GM21576 (cell line): ENCODE results near the gene TBC1D8.
"Not testable (repeated sequence)": the region's sequence is repeated elsewhere in the genome, so short reads cannot be mapped to it uniquely, and the experiment has no call there.

ENCODE experiments used
- ATAC-seq: cut with Tn5 transposase; IDR thresholded peaks from one replicate; pipeline ENCODE4 v1.9.1; 2021; ENCODE audit warnings: mild to moderate bottlenecking, moderate library complexity; ENCODE audit not compliant: unreplicated experiment

TBC1D8 gene

DNA sequence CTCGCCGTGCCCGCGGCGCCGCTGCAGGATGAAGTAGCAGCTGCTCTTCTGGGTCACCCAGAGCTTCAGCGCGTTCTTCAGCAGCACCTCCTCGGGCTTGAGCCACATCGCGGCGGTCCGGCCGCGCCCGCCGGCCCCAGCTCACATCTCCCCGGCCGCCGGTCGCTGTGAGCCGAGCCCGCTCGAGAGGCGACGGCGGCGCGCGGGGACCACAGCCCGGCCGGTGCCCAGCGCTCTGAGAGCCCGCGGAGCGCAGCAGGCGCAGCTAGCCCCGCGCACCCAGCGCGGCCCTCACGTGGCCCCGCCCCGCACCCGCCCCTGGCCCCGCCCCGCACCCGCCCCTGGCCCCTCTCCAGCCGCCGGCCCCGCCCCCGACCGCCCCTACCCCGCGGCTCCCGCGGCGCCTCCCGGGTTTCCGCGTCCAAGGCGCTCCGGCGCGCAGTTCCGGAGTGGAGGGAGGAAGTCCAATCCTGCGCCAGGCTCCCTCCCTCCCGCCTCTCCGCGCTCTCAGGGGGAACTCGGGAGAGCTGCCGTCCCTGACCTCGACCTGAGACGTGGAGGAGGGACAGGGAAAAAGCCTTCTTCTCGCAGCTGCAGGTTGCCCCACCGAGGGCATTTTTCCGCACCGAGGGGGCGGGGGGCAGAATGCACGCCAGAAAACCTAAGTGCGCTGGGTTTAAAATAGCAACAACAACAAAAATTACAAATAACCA is at the start of gene TBC1D8:
Gene TBC1D8 (minus strand): TSS at position 237 of the 713 bp plus-strand sequence. CDS start 129 bp downstream, at position 108.
- ATAC-seq = peak; percentile 71

DNA sequence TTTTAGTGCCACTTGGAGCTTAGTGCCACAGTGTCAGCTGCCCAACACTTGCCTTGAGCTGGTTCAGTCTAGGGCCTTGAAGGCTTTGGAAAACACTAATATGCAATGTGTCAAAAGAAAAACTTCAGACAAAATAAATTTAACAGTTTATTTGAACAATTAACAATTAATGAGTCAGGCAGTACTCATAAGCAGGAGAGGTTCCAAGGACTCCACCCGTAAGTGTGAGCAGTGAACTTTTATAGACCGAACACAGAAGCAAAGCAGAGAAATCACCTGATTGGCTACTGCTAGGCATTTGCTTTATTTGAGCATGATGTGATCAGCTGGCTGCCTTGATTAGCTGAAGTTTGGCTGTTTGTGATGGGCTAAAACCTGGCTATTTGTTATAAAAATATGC is 49.5 kb upstream of the TBC1D8 start:
- no peak for ATAC-seq

DNA sequence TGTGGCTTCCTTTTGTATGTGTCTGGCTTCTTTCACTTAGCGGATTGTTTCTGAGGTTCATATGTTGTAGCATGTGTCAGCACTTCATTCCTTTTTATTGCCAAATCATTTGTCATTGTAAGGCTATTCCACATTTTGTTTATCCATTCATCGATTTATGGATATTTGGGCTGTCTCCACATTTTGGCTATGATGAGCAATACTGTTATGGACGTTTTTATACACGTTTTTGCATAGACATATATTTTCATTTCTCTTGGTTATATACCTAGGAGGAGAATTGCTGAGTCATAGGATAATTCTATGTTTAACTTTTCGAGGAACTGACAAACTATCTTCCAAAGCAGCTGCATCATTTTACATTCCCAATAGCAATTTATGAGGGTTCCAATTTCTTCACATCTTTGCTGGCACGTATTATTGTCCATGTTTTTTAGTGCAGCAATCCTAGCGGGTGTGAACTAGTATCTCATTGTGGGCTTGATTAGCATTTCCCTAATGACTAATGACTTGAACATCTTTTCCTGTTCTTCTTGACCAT is 48.1 kb upstream of the TBC1D8 start:
- ATAC-seq = no peak

DNA sequence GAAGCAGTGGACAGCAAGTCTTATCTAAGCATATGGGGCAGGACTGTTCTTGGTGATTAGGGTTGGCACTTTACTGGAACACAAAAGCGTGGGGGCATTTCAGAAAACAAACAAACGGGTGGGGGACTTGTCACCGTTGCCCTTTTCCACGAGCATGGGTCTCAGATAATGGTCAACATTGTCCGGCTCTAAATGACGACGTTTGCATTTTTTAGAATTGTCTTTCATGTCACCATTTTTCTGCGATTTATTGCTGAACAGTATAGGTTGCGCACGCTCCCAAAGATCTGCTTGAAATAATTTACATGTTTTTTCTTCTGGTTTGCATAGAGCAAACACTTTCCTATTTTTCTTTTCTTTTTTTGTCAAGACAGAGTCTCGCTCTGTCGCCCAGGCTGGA is 46.6 kb upstream of the TBC1D8 start:
- no peak for ATAC-seq

DNA sequence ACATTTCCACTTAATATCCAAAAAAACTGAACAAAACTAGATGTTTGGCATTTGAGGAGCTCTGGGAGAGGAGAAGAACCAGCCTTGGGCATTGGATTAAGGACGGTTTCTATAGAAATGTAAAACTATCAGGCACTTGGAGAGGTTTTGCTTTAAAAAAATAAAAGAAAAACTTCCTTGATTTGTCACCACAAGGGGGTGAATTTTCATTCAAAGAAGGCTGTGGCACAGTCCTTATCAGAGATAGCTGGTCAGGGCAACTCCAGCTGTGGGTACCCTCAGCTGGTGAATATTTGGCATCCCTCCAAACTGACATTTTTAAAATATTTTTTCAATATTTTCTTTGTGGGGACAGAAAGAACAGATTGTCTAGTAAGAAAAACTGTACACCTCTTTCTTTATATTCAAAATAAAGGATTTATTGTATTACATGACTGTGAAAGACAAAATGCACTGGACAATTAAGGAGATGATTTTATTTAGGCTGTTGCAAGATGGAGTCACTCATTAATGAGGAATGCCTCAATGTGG is 46.1 kb upstream of the TBC1D8 start:
- ATAC-seq = no peak

DNA sequence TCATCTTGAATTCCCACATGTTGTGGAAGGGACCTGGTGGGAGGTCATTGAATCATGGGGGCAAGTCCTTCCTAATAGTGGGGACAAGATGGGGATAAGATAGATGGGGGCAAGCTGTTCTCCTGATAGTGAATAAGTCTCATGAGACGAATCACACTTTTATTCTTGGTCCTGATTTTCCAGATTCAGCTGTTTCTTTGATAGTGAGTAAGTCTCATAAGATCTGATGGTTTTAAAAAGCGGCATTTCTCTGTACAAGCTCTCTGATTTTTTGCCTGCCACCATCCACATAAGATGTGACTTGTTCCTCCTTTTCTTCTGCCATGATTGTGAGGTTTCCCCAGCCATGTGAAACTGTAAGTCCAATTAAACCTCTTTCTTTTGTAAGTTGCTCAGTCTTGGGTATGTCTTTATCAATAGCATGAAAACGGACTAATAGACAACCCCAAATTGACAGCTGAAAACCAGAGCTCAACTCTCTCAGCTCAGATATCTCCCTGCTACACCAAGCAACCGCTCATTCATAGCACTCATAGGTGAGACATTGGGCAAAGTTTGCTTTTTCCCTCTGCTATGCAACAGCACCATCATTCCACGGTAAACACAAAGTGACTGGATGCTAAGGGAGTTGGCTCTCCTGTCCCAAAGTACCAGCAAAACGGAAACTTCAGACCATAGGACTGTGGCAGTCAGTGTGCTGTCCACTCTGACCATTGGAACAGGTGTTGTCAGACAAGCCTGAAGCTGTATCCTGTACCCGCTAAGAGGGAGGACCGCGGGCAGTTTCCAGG is 44.9 kb upstream of the TBC1D8 start:
- ATAC-seq = no peak

DNA sequence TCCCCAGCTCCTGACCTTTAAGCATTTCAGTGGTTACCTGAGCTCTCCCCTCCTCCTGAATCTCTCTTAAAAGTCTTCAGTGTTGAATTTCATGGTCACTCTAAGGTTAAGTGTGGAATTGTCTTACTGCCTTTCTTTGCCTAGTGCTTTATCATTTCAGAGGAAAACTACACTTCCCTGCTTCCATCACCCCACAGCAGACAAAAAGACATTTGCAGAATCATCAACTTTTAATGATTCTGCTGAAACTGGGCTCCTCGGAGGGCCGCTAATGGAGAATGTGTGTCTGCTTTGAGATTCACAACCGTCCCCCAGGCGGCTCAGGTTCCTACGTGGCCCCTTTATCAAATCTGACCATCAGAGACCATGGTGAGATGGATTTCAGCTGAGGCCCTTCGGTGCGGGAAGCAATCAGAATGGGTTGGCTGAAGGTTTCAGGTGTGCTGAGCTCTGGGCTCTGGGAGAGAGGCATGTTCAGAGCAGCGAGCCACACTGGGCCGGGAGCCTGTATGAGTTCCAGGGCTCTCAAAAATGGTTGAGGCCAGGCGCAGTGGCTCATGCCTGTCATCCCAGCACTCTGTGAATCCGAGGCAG is 41.9 kb upstream of the TBC1D8 start:
- ATAC-seq = no peak

DNA sequence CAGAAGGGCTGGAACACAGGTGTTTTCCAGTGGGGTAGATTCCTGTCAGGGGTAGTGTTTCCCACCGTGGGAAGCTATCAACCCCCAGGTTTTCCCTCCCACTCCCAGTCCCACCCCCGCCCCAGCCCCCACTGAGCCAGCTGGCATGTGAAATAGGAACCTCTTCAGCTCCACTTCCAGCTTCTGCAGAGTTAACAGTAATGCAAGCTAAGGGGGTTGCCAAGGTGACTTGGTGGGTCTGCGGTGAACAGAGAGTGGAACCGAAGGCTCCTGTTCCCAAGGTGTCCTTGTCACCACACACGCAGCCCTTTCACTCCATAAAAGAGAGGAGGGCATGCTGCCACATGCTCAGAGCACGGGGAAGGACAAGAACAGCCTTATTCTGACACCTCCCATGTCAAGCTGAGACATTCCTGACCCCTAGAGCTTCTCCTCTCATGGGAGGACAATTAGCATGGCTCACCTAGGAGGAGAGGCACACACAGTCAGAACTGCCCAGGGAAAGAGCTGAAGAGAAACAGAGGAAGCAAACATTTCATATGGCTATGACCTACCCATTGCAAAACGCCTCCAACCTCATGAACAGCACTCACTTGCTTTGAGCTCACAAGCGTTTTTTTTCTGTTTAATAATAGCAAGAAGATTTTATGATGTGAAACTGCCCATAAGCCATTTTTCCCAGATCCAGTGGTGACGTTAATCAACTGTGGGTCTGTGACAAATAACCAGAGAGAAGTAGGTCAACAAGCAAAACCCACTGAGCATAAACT is 39.8 kb upstream of the TBC1D8 start:
- ATAC-seq = no peak

DNA sequence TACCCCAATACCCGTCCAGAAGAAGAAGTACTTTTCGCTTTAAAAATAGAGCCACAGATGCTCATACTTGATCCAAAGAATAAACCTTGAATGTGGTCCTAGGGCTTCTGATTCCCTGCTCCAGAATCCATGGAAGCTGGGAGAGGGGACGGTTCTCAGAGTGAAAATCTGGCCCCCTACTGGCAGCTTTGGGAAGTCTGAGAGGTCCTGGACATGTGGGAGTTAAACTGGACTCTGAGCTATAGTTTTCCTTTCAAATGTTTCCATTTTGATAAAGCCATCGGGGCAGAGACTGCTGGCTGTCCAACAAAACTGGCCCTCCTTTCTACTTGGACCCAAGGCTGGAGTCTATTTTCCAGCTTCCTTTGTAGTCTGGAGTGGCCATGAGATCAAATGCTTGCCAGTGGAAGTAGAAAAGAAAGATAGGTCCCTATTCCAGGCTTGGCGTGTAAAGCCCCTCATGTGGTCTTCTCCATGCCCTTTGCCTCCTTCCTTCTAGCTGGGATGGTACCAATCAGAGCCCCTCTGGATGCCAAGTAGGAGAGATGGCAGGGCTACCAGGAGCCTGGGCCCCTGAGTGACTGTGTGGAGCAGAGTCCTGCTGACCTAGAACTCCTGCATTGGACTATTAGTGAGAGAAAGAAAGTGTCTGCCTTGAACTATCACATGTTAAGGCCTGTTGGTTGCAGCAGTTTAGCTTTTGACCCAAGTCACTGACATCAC is 37.7 kb upstream of the TBC1D8 start:
- ATAC-seq = no peak

DNA sequence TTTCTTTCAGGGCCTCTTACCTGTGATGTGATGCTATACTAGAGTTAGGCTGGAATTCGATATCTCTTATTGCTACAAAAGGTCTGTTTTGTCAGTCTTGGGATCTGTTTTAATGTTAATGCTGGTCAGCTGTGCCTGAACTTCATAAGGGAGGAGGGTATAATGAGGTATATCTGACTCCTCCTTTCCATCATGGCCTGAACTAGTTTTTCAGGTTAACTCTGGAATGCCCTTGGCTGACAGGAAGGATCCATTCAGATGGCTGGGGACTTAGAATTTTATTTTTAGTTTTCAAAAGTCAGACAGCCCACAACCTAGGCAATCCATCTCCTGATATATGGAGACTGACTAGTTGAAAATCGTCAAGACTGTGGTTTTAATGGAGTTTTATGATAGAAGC is 35.9 kb upstream of the TBC1D8 start:
- ATAC-seq = no peak

DNA sequence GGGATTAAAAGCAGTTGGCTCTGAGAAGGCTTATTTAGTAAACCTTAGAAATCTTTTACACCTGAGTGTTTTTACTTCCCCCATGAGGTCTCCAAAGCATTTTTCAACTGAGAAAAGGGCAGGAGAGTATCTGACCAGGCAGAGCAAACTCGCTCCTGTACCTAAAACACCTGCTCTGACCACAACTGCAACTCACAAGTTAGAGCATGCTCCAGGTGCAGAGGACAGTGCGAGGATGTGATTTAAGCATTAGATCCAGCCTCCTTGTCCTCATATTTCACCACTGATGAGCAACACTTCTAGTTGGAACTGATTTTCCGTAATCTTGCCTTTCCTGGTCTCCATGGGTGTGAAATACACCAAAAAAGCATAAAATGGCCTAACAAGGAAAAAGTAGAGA is 34.5 kb upstream of the TBC1D8 start:
- no peak for ATAC-seq

DNA sequence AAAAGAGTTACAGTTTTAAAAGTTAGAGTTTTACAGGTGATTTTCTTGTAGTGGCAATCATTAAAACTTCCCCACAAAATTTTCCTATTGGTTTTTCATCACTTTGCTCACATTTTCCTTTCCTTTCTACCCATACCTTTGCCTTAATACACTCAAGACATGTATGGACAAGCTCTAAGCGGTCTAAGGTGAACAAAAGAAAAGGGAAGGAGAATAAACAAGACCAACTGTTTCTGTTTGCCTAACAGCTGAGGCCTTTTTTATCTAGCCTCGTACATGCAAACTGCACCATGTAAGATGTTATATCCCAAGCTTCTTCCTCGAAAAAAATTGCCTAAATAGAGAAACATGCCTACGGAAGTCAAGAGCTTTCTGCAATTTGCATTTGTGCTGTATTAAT is 33.9 kb upstream of the TBC1D8 start:
- no peak for ATAC-seq

DNA sequence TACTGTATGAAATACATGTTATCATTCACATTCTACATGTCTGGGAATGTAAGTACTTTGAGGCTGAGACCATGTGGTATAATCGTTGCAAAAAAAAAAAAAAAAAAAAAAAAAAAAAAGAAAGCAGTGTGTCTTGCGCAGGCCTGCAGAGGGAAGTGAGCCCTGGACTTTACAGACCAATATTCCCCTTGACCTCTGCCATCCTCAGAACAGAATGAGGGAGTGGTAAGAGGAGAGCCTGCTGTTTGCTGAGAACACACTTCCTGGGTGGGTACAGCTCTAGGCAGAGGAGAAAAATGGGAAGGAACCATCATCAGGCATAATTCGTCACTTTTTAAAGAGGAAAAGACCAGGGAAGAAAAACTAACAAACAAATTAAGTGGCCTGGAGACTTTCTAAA is 28.8 kb upstream of the TBC1D8 start:
- ATAC-seq = no peak

DNA sequence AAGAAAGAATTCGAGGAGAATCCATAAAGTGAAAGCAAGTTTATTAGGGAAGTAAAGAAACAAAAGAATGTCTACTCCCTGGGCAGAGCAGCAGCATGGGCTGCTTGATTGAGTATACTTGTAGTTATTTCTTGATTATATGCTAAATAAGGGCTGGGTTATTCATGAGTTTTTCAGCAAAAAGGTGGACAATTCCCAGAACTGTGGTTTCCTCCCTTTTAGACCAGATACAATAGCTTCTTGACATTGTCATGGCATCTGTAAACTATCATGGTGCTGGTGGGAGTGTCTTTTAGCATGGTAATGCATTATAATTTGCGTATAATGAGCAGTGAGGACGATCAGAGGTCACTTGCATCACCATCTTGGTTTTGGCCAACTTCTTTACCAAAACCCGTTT is 25.6 kb upstream of the TBC1D8 start:
- ATAC-seq = no peak

DNA sequence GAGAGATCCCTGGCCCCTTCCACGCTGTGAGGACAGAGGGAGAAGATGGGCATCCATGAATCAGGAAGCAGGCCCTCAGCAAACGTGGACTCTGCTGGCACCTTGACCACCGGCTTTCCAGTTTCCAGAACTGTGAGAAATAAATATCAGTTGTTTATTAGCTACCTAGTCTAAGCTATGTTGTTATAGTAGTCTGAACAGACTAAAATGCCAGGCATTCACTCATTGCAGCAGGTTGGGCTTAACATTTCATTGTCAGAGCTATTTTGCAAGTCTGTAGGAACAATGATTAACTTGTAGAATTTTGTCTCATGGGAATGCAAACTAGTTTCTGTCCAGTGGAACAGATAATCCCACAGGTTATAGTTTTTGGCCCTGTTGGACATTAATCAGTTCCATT is 24.8 kb upstream of the TBC1D8 start:
- ATAC-seq = no peak

DNA sequence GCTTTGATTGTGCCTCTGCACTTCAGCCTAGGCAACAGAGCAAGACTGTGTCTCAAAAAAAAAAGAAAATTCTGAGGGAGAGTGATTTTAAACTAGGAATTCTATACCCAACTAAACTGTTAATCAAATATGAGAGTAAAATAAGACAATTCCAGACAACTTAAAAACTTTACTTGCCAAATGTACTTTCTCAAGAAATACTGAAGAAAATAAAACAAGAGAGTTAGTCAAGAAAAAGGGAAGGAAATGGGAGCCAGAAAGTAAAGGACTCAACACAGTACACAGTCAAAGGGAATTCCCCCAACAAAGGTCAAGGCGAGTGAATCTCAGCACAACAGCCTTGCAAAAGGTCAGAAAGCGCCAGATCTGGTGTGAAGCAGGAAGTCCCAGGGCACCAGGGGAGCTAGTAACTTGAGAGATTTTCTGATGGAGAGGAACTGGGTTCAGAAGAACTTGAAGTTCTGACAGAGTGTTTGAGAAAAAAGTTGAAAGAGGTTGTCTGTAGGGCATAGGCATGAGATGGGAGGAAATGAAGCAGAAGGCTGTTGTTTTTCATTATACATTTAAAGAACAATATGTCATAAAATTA is 22.6 kb upstream of the TBC1D8 start:
- no peak for ATAC-seq

DNA sequence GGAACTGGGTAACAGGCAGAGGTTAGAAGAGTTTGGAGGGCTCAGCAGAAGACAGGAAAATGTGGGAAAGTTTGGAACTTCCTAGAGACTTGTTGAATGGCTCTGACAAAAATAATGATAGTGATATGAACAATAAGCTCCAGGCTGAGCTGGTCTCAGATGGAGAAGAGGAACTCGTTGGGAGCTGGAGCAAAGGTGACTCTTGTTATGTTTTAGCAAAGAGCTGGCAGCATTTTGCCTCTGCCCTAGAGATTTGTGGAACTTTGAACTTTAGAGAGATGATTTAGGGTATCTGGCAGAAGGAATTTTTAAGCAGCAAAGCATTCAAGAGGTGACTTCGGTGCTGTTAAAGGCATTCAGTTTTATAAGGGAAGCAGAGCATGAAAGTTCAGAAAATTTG is 18.6 kb upstream of the TBC1D8 start:
- not testable (repeated sequence) for ATAC-seq

DNA sequence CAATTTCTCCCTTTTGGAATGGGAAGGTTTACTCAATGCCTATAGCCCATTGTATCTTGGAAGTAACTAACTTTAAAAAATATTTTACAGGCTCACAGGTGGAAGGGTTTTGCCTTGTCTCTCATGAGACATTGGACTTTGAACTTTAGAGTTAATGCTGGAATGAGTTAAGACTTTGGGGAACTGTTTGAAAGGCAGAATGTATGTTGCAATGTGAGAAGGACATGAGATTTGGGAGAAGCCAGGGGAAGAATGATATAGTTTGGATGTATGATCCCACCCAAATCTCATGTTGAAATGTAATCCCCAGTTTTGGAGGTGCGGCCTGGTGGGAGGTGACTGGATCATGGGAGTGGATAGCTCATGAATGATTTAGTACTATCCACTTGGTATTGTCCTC is 17.5 kb upstream of the TBC1D8 start:
- no peak for ATAC-seq

DNA sequence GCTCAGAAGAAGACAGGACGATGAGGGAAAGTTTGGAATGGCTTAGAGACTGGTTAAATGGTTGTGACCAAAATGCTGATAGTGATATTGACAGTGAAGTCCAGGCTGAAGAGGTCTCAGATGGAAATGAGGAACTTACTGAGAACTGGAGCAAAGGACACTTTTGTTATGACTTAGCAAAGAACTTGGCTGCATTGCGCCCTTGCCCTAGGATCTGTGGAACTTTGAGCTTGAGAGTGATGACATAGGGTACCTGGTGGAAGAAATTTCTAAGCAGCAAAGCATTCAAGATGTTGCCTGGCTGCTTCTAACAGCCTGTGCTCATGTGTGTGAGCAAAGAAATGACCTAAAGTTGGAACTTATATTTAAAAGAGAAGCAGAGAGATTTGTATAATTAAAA is 16.4 kb upstream of the TBC1D8 start:
- not testable (repeated sequence) for ATAC-seq

DNA sequence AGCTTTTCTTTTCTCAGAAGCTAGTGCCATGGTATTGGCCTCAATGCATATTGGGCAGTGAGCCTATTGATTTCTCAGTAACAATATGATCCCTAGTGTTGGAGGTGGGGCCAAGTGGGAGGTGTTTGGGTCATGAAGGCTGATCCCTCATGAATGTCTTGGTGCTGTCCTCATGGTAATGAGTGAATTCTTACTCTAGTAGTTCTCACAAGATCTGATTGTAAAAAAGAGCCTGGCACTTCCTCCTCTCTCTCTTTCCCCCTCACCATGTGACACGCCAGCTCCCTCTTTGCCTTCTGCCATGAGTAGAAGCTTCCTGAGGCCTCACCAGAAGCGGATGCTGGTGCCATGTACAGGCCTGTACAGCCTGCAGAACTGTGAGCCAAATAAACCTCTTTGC is 12.8 kb upstream of the TBC1D8 start:
- no peak for ATAC-seq
